H54 (cell line): ENCODE measurements around the gene SULT4A1.
A peak's percentile ranks its signal among the peaks of the same experiment; 100 is the strongest.
"Not testable (repeated sequence)": the region's sequence is repeated elsewhere in the genome, so short reads cannot be mapped to it uniquely, and the experiment has no call there.

Experiments used
- DNase-seq: peaks from one replicate; pipeline ENCODE4 v3.0.0; 2011; ENCODE audit warnings: low spot score, mixed read lengths; ENCODE audit not compliant: insufficient read length
- FAIRE-seq: peaks from 3 replicates; lab custom pipeline; 2011; peaks lifted over from hg19 to GRCh38; lab: Jason Lieb, UNC
- POLR2A ChIP-seq: IDR thresholded peaks from 2 replicates; pipeline ENCODE4 v1.6.1; 2011; ENCODE audit warnings: low read depth, mild to moderate bottlenecking, low read length

SULT4A1 gene

GRCh38 chr22:43883012-43883661, 20.8 kb upstream of the SULT4A1 start:
- no peak for TF ChIP-seq POLR2A
- peak; percentile 79 for DNase-seq
- no peak for FAIRE-seq

- no peak for DNase-seq
- no peak for FAIRE-seq
- TF ChIP-seq POLR2A, result no peak
These were observed 19.9 kb upstream of the SULT4A1 start for GRCh38 chr22:43882122-43882767.

GRCh38 chr22:43881091-43882061, 19.1 kb upstream of the SULT4A1 start:
- no peak for TF ChIP-seq POLR2A
- no peak for DNase-seq
- FAIRE-seq, result no peak

GRCh38 chr22:43880541-43880991, 18.3 kb upstream of the SULT4A1 start:
- no peak for TF ChIP-seq POLR2A
- FAIRE-seq (no peak), DNase-seq (no peak)

GRCh38 chr22:43879901-43880540, 17.7 kb upstream of the SULT4A1 start:
- FAIRE-seq (no peak), DNase-seq (no peak)
- TF ChIP-seq POLR2A, result no peak

GRCh38 chr22:43878831-43879550, 16.7 kb upstream of the SULT4A1 start:
- no peak for FAIRE-seq
- no peak for TF ChIP-seq POLR2A
- DNase-seq, result no peak

- DNase-seq (no peak), FAIRE-seq (no peak)
- no peak for TF ChIP-seq POLR2A
These were observed 15.9 kb upstream of the SULT4A1 start for GRCh38 chr22:43878079-43878795.

GRCh38 chr22:43876866-43877509, 14.7 kb upstream of the SULT4A1 start:
- TF ChIP-seq POLR2A, result no peak
- DNase-seq (no peak), FAIRE-seq (no peak)

- FAIRE-seq (no peak), DNase-seq (no peak)
- no peak for TF ChIP-seq POLR2A
These were observed 7.5 kb upstream of the SULT4A1 start for GRCh38 chr22:43869799-43870198.

- not testable (repeated sequence) for FAIRE-seq
These were observed 6.7 kb upstream of the SULT4A1 start for GRCh38 chr22:43869001-43869400.

GRCh38 chr22:43867839-43868635, 5.7 kb upstream of the SULT4A1 start:
- no peak for TF ChIP-seq POLR2A
- FAIRE-seq, result no peak
- DNase-seq, result peak; percentile 44

More at GRCh38 chr22:43869001-43869400, 6.7 kb upstream of the SULT4A1 start:
- not testable (repeated sequence) for DNase-seq

GRCh38 chr22:43862882-43863202, 529 bp upstream of the SULT4A1 start:
- FAIRE-seq, result no peak
- no peak for DNase-seq
- no peak for TF ChIP-seq POLR2A
